Upper lobe of left lung (tissue), 6 donors: Measurements from ENCODE around the gene MOV10L1. TPM values are rescaled to one million over a fixed set of nuclear protein-coding genes. Genes with fewer than 3 reads are reported as not detected.

Source experiments
- ATAC-seq, 2 donors: fragments of 200-7000 bp; cut with Tn5 transposase; one replicate each; pipeline ENCODE4 v1.9.1; 2022; ENCODE audit warnings: mild to moderate bottlenecking in 2 of 2, moderate library complexity in 2 of 2; ENCODE audit not compliant: low FRiP score in 2 of 2
- DNase-seq, 2 donors: peaks; one replicate each; pipeline ENCODE4 v3.0.0-alpha.2; 2019 to 2020
- H3K27ac ChIP-seq, 4 donors: fragments of 200-600 bp; sonication (generic); one replicate each; pipeline ENCODE4 v1.5.1; 2016 to 2019
- H3K27me3 ChIP-seq, 4 donors: fragments of 200-600 bp; sonication (generic); one replicate each; pipeline ENCODE4 v1.5.1; 2017 to 2019
- H3K36me3 ChIP-seq, 4 donors: fragments of 200-600 bp; sonication (generic); one replicate each; pipeline ENCODE4 v1.5.1; 2016 to 2019
- H3K4me1 ChIP-seq, 4 donors: fragments of 200-600 bp; sonication (generic); one replicate each; pipeline ENCODE4 v1.5.1; 2018 to 2019
- H3K4me3 ChIP-seq, 4 donors: fragments of 200-600 bp; sonication (generic); one replicate each; pipeline ENCODE4 v1.5.1; 2017 to 2019; ENCODE audit warnings: mild to moderate bottlenecking in 2 of 4, moderate library complexity in 1 of 4
- H3K9me3 ChIP-seq, 4 donors: fragments of 200-600 bp; sonication (generic); one replicate each; pipeline ENCODE4 v1.5.1; 2018 to 2019
- CTCF ChIP-seq, 6 experiments: fragments of 450-650 bp in 4 of 6; fragments of 200-600 bp in 2 of 6; sonication (generic) in 2 of 6; IDR thresholded peaks; one replicate each; pipeline ENCODE4 v1.5.1; 2016 to 2019; ENCODE audit warnings: antibody characterized with exemption in 6 of 6
- EP300 ChIP-seq, 4 donors: sonication (generic); formaldehyde crosslinking; IDR thresholded peaks; one replicate each; pipeline ENCODE4 v1.5.1; 2017; ENCODE audit warnings: antibody characterized with exemption in 4 of 4, control low read depth in 2 of 4
- POLR2A ChIP-seq, 4 donors: fragments of 450-650 bp; IDR thresholded peaks; one replicate each; pipeline ENCODE4 v1.5.1; 2016 to 2017; ENCODE audit warnings: antibody characterized with exemption in 4 of 4, mild to moderate bottlenecking in 2 of 4
- POLR2AphosphoS5 ChIP-seq, 2 donors: sonication (generic); formaldehyde crosslinking; IDR thresholded peaks; one replicate each; pipeline ENCODE4 v1.5.1; 2017; ENCODE audit warnings: antibody characterized with exemption in 2 of 2
- WGBS, 2 donors: methylation state at CpG; one replicate each; pipeline ENCODE4 v1.1.5; 2017 to 2018; 5-methylcytosine and 5-hydroxymethylcytosine counted together
- total RNA-seq, 6 donors: library from RNA; depleted of rRNA in 4 of 6; stranded (reverse); fragments of >200 nt in 4 of 6; gene quantifications; one replicate each; pipeline versions ENCODE4 v1.1.0 to v1.2.1, GENCODE V29; 2016 to 2021
- donor health status: DM: no; HTN: no; CAD: no; lungs with moderate emphysema.
- donor health status: DM: no; HTN: yes; CAD: no; lungs with severe emphysema.

MOV10L1 gene
- total RNA-seq, 6 donors from 2014 or later, result 0.47 to 3.1 (median 1.8) TPM; not detected in 1

GRCh38 chr22:50088096-50088495, 1.7 kb upstream of the MOV10L1 start:
- H3K9me3 ChIP-seq, result peaks cover 0 to 11% (median 0%) of the 10 kb centered on the region in 4 donors
- H3K4me1 ChIP-seq, result peaks cover 0 to 10% (median 0%) of the 10 kb centered on the region in 4 donors
- WGBS, 2 donors, result 92 to 98% methylated on average over 9 to 12 of the region's 12 CpGs
- no peak overlapping the region for H3K27ac ChIP-seq
- H3K27me3 ChIP-seq, result no peaks in the 10 kb centered on the region
- no peaks in the 10 kb centered on the region for H3K36me3 ChIP-seq
- TF ChIP-seq POLR2AphosphoS5 (IDR thresholded peaks at IDR 0.05), result no peak
- TF ChIP-seq POLR2A (IDR thresholded peaks at IDR 0.05), result no peak
- no peak for TF ChIP-seq EP300 (IDR thresholded peaks at IDR 0.05)
- no peak for TF ChIP-seq CTCF (IDR thresholded peaks at IDR 0.05)
- DNase-seq (no peak), ATAC-seq (no peak)
- H3K4me3 ChIP-seq, result no peak overlapping the region

- Histone ChIP-seq H3K27me3 (no peaks in the 10 kb centered on the region), H3K4me3 (no peak overlapping the region), H3K4me1 (peaks cover 0 to 8% (median 0%) of the 10 kb centered on the region in 4 donors), H3K9me3 (peaks cover 0 to 11% (median 0%) of the 10 kb centered on the region in 4 donors), H3K27ac (no peak overlapping the region), H3K36me3 (no peaks in the 10 kb centered on the region)
- DNase-seq (no peak), ATAC-seq (no peak)
- TF ChIP-seq CTCF (IDR thresholded peaks at IDR 0.05) (no peak), POLR2AphosphoS5 (IDR thresholded peaks at IDR 0.05) (no peak), EP300 (IDR thresholded peaks at IDR 0.05) (no peak), POLR2A (IDR thresholded peaks at IDR 0.05) (no peak)
- WGBS, 2 donors, result 78 to 97% methylated on average over 11 of the region's 11 CpGs
Measured at GRCh38 chr22:50089231-50089630, 575 bp upstream of the MOV10L1 start.

GRCh38 chr22:50090412-50090714, 557 bp downstream of the MOV10L1 start:
- no peak overlapping the region for H3K4me3 ChIP-seq
- TF ChIP-seq POLR2A (IDR thresholded peaks at IDR 0.05), result no peak
- no peak for TF ChIP-seq POLR2AphosphoS5 (IDR thresholded peaks at IDR 0.05)
- TF ChIP-seq EP300 (IDR thresholded peaks at IDR 0.05), result no peak
- TF ChIP-seq CTCF (IDR thresholded peaks at IDR 0.05), result no peak
- no peak overlapping the region for H3K27ac ChIP-seq
- 91 to 94% methylated on average over 22 of the region's 22 CpGs for WGBS, 2 donors
- DNase-seq, result no peak
- ATAC-seq, result no peak
- no peaks in the 10 kb centered on the region for H3K27me3 ChIP-seq
- H3K4me1 ChIP-seq, result no peaks in the 10 kb centered on the region
- H3K9me3 ChIP-seq, result peaks cover 0 to 11% (median 0%) of the 10 kb centered on the region in 4 donors
- H3K36me3 ChIP-seq, result no peaks in the 10 kb centered on the region

GRCh38 chr22:50091092-50091768, 1.4 kb downstream of the MOV10L1 start:
- H3K4me1 ChIP-seq, result no peaks in the 10 kb centered on the region
- no peak for TF ChIP-seq CTCF (IDR thresholded peaks at IDR 0.05)
- TF ChIP-seq POLR2A (IDR thresholded peaks at IDR 0.05), result no peak
- TF ChIP-seq EP300 (IDR thresholded peaks at IDR 0.05), result no peak
- no peak for TF ChIP-seq POLR2AphosphoS5 (IDR thresholded peaks at IDR 0.05)
- peaks cover 0 to 11% (median 0%) of the 10 kb centered on the region in 4 donors for H3K9me3 ChIP-seq
- no peak overlapping the region for H3K4me3 ChIP-seq
- H3K27ac ChIP-seq, result no peak overlapping the region
- H3K27me3 ChIP-seq, result no peaks in the 10 kb centered on the region
- WGBS, 2 donors, result 79 to 89% methylated on average over 10 to 29 of the region's 29 CpGs
- DNase-seq, result peak in 1 of 2 donors; percentile 70
- peak in 1 of 2 donors; percentile 26 for ATAC-seq
- H3K36me3 ChIP-seq, result no peaks in the 10 kb centered on the region

- TF ChIP-seq POLR2A (IDR thresholded peaks at IDR 0.05), result no peak
- TF ChIP-seq CTCF (IDR thresholded peaks at IDR 0.05), result no peak
- TF ChIP-seq POLR2AphosphoS5 (IDR thresholded peaks at IDR 0.05), result no peak
- TF ChIP-seq EP300 (IDR thresholded peaks at IDR 0.05), result no peak
- Histone ChIP-seq H3K4me3 (no peak overlapping the region), H3K4me1 (no peaks in the 10 kb centered on the region), H3K9me3 (peaks cover 0 to 11% (median 0%) of the 10 kb centered on the region in 4 donors), H3K27ac (no peak overlapping the region), H3K27me3 (no peaks in the 10 kb centered on the region), H3K36me3 (no peaks in the 10 kb centered on the region)
- DNase-seq (no peak), ATAC-seq (no peak)
- WGBS, 2 donors, result 63 to 73% methylated on average over 5 of the region's 5 CpGs
Measured at GRCh38 chr22:50092342-50092741, 2.5 kb downstream of the MOV10L1 start.
